Measurements from ENCODE around the gene WDPCP. TPM values are rescaled to one million over a fixed set of nuclear protein-coding genes. Genes with fewer than 3 reads are reported as not detected.

The WDPCP gene
- total RNA-seq, 2 donors from 2014 or later: 11.8 to 25.1 TPM

- Histone ChIP-seq H3K36me3 (ENCODE audit: control insufficient read depth, insufficient read depth, low read length) (no peaks in the 10 kb centered on the region), H3K27me3 (ENCODE audit: control insufficient read depth, insufficient read depth, low read length, poor library complexity, severe bottlenecking) (no peaks in the 10 kb centered on the region), H3K4me1 (ENCODE audit: control insufficient read depth, insufficient read depth, low read length) (no peaks in the 10 kb centered on the region), H3K4me3 (ENCODE audit: low read length) (no peak overlapping the region), H3K27ac (ENCODE audit: low read depth, low read length) (no peak overlapping the region), H3K9me3 (ENCODE audit: control insufficient read depth, low read length) (peaks cover 16% of the 10 kb centered on the region), H3K9ac (ENCODE audit: extremely low read depth, low read length, poor library complexity, severe bottlenecking) (no peak overlapping the region)
- WGBS, 2 experiments (ENCODE audit: insufficient coverage in 1 of 2, insufficient read length in 1 of 2): 93% methylated on average over 1 of the region's 1 CpG; no CpG with 5 or more reads in 1 of the 2 experiments
- no peak overlapping the region for H3K27ac Mint-ChIP-seq
- H3K27me3 Mint-ChIP-seq (ENCODE audit: insufficient read depth): no peaks in the 10 kb centered on the region
- H3K36me3 Mint-ChIP-seq (ENCODE audit: low read depth): no peaks in the 10 kb centered on the region
- TF ChIP-seq CTCF (conservative IDR thresholded peaks at IDR 0.05): no peak
- H3K4me3 Mint-ChIP-seq: no peak overlapping the region
- DNase-seq: no peak
- H3K4me1 Mint-ChIP-seq: no peaks in the 10 kb centered on the region
- H3K9me3 Mint-ChIP-seq: peaks cover 2% of the 10 kb centered on the region
Observed at GRCh38 chr2:63099032-63099431, 489.2 kb downstream of the WDPCP start.

- H3K36me3 Mint-ChIP-seq (ENCODE audit: low read depth): no peaks in the 10 kb centered on the region
- no peaks in the 10 kb centered on the region for H3K4me1 ChIP-seq (ENCODE audit: control insufficient read depth, insufficient read depth, low read length)
- WGBS, 2 experiments (ENCODE audit: insufficient coverage in 1 of 2, insufficient read length in 1 of 2): 93% methylated on average over 1 of the region's 1 CpG; no CpG with 5 or more reads in 1 of the 2 experiments
Observed at GRCh38 chr2:63096491-63096890, 491.8 kb downstream of the WDPCP start.

GRCh38 chr2:63093502-63093901, 494.8 kb downstream of the WDPCP start:
- DNase-seq: no peak
- H3K9ac ChIP-seq (ENCODE audit: extremely low read depth, low read length, poor library complexity, severe bottlenecking): no peak overlapping the region
- WGBS, 2 experiments (ENCODE audit: insufficient coverage in 1 of 2, insufficient read length in 1 of 2): 78% methylated on average over 1 of the region's 1 CpG; no CpG with 5 or more reads in 1 of the 2 experiments
- no peaks in the 10 kb centered on the region for H3K27me3 ChIP-seq (ENCODE audit: control insufficient read depth, insufficient read depth, low read length, poor library complexity, severe bottlenecking)
- TF ChIP-seq CTCF (conservative IDR thresholded peaks at IDR 0.05): no peak
- peaks cover 4% of the 10 kb centered on the region for H3K4me1 Mint-ChIP-seq
- H3K27me3 Mint-ChIP-seq (ENCODE audit: insufficient read depth): peaks cover 1% of the 10 kb centered on the region
- no peak overlapping the region for H3K27ac Mint-ChIP-seq
- H3K4me3 ChIP-seq (ENCODE audit: low read length): no peak overlapping the region
- H3K36me3 Mint-ChIP-seq (ENCODE audit: low read depth): no peaks in the 10 kb centered on the region
- no peak overlapping the region for H3K27ac ChIP-seq (ENCODE audit: low read depth, low read length)
- no peaks in the 10 kb centered on the region for H3K9me3 ChIP-seq (ENCODE audit: control insufficient read depth, low read length)
- H3K9me3 Mint-ChIP-seq: peaks cover 4% of the 10 kb centered on the region
- no peaks in the 10 kb centered on the region for H3K36me3 ChIP-seq (ENCODE audit: control insufficient read depth, insufficient read depth, low read length)
- no peaks in the 10 kb centered on the region for H3K4me1 ChIP-seq (ENCODE audit: control insufficient read depth, insufficient read depth, low read length)
- no peak overlapping the region for H3K4me3 Mint-ChIP-seq

More at GRCh38 chr2:63096491-63096890, 491.8 kb downstream of the WDPCP start:
- Histone ChIP-seq H3K9ac (ENCODE audit: extremely low read depth, low read length, poor library complexity, severe bottlenecking) (no peak overlapping the region), H3K27me3 (ENCODE audit: control insufficient read depth, insufficient read depth, low read length, poor library complexity, severe bottlenecking) (no peaks in the 10 kb centered on the region), H3K9me3 (ENCODE audit: control insufficient read depth, low read length) (no peaks in the 10 kb centered on the region), H3K36me3 (ENCODE audit: control insufficient read depth, insufficient read depth, low read length) (no peaks in the 10 kb centered on the region), H3K4me3 (ENCODE audit: low read length) (no peak overlapping the region), H3K27ac (ENCODE audit: low read depth, low read length) (no peak overlapping the region)
- H3K27me3 Mint-ChIP-seq (ENCODE audit: insufficient read depth): no peaks in the 10 kb centered on the region
- H3K27ac Mint-ChIP-seq: no peak overlapping the region
- no peak overlapping the region for H3K4me3 Mint-ChIP-seq
- peaks cover 2% of the 10 kb centered on the region for H3K9me3 Mint-ChIP-seq
- no peak for DNase-seq
- peaks cover 4% of the 10 kb centered on the region for H3K4me1 Mint-ChIP-seq
- no peak for TF ChIP-seq CTCF (conservative IDR thresholded peaks at IDR 0.05)

Data from endodermal cell (in vitro differentiated cells).